ENCODE data around the gene CR1. TPM values are rescaled to one million over a fixed set of nuclear protein-coding genes. Genes with fewer than 3 reads are reported as not detected.
A peak's percentile ranks its signal among the peaks of the same experiment; 100 is the strongest.
"Not testable (repeated sequence)": the region's sequence is repeated elsewhere in the genome, so short reads cannot be mapped to it uniquely, and the experiment has no call there.

Gene CR1
- total RNA-seq: 1 to 10 TPM in 1 of 2 donors, under 1 TPM in 1; 0.76 to 2.7 TPM
- long read RNA-seq: 0 reads

DNA sequence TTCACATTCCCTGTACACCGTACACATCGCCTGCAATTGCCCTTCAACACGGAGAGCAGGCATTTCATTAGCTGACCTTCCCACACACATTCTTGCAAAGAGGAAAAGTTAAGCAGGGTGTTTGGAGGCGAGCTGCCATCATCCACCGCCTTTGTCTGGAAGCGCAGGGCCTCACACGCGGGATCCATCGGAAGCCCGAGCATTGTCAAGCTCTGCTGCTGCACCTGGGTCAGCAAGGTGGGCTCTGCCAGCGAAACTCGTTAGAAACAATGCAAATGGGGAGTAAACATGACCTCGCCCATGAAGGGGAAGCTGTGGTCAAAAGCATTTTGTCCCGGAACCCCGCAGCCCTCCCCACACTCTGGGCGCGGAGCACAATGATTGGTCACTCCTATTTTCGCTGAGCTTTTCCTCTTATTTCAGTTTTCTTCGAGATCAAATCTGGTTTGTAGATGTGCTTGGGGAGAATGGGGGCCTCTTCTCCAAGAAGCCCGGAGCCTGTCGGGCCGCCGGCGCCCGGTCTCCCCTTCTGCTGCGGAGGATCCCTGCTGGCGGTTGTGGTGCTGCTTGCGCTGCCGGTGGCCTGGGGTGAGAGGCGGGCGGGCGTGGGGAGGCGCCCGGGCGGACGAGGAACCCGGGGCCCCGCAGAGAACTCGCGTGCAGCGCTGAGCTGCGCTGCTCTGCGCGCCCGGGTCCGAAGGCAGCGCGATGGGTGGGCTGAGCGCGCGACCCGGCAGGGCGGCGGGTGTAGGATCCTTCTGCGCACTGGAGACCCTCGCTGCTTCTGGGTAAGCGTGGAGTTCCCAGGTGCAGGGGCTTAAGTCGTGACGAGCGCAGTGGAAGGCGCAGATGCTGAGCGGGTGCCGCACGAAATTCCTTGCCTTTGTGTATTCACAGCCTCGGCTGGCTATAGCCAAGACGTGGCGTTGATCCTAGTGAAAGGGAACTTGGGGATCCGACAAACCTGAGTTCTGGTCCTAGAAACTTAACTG lies at the start of gene CR1:
Gene CR1 (plus strand): TSS at position 357 of the 992 bp plus-strand sequence. CDS start 111 bp downstream, at position 468.
- DNase-seq: peak in 1 of 2 donors; percentile 37
- ATAC-seq: peak; percentile 39
- intact Hi-C loops (cut with DNase I, micrococcal nuclease): no loop called here

DNA sequence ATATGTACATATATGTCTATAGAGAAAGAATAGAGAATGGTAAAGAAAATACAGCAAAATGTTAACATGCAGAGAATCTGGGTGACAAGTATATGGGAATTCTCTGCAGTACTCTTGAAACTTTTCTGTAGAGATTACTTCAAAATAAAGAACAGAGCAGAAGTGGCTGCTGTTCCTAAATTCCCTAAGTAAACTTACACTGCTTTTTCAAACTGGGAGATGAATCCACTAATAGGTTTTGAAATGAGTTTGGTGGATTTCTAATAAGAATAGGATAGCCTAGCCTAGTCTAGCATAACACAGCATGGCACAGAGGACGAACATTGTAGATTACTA lies 42.3 kb upstream of the CR1 start:
- ATAC-seq: no peak
- no peak for DNase-seq
- intact Hi-C loops (cut with DNase I, micrococcal nuclease): no loop called here

DNA sequence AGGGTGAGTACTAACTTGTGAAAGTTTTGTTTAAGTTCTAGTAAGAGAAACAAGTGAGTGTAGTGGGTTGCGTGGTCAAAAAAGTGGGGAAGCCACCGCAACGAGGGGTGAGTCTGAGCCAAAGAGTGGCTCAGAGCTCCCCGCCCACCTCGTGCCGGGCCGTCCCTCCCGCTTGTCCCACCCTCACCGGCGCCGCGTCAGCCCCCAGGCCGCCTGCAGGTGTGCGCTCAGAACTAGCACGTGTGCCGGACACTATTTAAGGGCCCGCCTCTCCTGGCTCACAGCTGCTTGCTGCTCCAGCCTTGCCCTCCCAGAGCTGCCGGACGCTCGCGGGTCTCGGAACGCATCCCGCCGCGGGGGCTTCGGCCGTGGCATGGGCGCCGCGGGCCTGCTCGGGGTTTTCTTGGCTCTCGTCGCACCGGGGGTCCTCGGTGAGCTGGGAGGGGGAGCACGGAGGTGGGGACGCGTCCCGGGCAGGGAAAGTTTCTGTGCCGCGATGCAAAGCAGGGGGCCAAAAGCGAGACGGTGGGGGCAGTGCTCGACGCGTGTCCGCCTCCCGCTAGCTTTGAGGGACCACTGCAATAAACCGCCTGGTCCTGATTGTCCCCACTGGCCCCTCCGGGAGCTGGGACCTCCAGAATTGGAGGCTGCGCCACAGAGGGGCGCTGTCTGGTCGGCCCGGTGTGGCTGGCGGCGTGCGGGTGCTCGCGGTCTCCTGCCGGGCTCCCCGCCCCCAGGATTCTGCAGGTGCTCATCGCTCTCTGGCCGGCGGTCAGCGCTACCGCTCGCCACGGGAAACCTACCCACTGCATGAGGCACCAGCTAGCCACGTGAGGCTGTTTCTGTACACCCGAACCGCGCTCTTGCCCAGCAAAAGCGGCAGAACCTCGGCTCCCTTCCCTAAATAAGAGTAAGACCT lies 41.7 kb upstream of the CR1 start, which contains the start of gene CR2:
Gene CR2 (plus strand): TSS at position 283 of the 919 bp plus-strand sequence. CDS start 91 bp downstream, at position 374.
- DNase-seq: peak; percentile 58 to 71
- intact Hi-C loops (cut with DNase I, micrococcal nuclease): no loop called here
- peak; percentile 99 for ATAC-seq

DNA sequence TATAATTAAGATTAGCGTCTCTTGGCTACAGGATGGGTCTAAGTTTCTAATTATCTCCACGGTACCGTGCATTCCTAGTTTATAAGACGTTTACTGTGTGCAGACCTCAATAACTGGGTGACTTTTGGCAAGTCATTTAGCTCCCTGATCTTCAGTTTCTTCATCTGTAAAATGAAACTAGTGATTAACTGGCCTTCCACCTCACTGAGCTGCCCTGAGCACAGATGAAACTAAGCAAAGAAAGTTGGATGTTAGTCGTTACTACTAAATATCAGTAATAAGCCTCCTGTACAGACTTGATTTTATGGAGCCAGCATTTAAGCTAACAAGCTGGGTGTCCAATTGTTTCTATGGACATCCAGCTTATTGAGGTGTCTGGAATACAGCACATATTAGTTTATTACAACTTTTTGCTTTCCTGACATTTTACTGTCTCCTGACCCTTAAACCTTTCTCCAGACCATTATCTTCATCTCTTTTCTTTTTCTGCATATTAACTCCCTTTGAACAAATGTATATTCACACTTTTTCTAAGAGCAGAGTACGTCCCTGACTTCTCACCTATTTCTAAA lies 40.7 kb upstream of the CR1 start:
- ATAC-seq (no peak), DNase-seq (no peak)
- intact Hi-C loops (cut with DNase I, micrococcal nuclease): no loop called here

DNA sequence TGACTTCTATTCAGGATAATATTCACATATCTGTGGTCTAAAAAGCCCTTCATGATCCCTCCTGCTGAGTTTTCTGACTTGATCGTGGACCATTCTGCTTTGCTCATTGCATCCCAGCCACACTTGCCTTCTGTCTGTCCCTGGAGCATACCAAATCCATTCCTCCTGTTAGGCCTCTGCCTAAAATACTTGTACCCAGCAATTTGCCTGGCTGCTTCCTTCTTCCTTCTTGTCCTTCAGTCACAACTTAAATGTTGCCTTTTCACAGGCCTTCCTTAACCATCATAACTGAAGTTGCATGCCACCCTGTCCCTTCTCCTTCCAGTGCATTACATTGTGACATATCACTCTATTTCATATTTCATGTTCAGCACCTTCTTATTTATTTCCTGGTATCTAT lies 37.5 kb upstream of the CR1 start:
- DNase-seq: no peak
- intact Hi-C loops (cut with DNase I, micrococcal nuclease): no loop called here
- no peak for ATAC-seq

DNA sequence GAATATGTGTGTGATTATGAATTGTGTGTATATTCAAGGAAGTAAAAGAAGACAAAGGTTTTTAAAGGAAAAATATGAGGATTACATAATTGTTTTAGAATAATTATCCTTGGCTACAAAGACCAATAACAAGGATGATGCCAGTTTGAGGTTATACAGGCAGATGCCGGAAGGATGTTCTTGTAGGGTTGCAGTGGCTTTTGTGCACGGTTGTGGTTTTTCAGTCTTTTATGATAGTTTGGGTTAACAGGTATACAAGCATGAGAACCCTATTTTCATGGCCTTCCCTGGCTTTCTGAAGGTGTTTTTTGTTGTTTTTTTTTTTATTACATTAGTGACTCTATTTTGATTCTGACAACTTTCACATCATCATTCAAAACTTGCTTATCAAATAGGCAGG lies 36.9 kb upstream of the CR1 start:
- no peak for DNase-seq
- no peak for ATAC-seq
- intact Hi-C loops (cut with DNase I, micrococcal nuclease): no loop called here

DNA sequence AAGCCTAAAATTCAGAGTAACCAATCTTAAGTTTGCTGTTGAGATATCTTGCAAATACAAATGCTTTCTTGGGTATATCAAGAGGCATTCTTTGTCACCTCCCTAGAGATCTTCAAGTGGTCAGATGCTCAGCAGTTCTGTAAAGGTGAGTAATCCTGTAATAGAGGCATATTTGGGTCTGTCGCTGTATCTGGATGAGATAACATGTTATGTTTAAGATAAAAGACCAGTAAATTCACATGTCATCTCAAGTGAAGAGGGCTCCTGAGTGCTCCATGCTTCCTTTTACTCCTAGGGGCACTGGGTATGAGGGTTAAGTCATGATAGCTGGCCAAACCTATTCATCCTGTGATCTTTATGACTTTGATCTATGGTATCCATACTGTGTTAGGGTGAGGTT lies 34.3 kb upstream of the CR1 start:
- DNase-seq (no peak), ATAC-seq (no peak)
- intact Hi-C loops (cut with DNase I, micrococcal nuclease): no loop called here

DNA sequence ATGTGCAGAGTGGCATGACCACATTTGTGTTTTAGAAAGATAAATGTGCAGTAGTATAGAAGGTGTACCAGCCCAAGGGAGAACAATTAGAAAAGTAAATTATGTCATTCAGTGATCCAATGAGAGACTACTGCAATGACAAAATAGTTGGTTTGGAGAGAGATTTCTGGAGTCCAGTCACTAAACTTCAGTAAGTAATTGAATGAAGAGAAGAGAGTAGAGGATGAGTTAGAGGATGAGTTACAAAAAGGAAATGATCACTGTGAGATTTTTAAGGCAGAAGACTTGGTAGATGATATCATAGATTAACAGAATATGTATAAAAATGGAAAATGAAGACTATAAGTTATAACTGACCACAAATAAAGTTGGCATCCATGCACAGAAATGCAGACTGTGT lies 33.4 kb upstream of the CR1 start:
- no peak for DNase-seq
- intact Hi-C loops (cut with DNase I, micrococcal nuclease): no loop called here
- ATAC-seq: no peak

DNA sequence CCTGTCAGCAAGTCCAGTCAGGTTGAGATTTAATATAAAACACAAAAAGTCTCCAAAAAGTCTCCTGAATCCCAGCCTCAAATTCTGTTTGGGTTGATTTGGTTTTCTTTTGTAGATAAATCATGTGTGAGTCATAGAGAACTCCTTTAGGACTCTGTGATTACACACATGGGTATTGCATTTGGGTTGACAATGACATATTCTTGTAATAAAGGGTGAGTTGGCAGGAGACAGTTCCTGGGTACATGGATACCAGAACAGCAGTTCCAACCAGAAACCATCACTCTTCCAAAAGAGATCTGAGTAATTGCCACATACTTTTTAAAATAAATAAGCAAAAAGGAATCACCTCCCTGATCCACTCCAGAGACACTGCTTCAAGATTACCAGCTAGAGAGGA lies 32.9 kb upstream of the CR1 start:
- DNase-seq (no peak), ATAC-seq (no peak)
- intact Hi-C loops (cut with DNase I, micrococcal nuclease): no loop called here

DNA sequence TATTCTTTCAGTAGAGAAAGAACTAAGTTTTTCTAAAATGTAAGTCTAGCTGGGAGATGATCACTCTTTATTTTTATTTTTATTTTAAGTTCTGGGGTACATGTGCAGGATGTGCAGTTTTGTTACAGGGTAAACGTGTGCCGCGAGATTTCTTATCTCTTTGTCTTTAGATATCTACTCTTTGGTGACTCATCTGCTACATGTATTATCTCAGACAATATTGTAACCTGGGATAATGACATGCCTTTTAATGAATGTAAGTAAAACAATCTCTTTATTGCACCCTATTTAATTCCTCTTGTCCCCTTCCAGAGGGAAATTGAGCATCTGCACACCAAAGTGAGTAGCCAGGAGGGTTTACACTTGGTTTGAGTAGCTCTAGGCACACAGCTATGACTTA lies 32.4 kb upstream of the CR1 start:
- ATAC-seq: no peak
- intact Hi-C loops (cut with DNase I, micrococcal nuclease): no loop called here
- DNase-seq: no peak

DNA sequence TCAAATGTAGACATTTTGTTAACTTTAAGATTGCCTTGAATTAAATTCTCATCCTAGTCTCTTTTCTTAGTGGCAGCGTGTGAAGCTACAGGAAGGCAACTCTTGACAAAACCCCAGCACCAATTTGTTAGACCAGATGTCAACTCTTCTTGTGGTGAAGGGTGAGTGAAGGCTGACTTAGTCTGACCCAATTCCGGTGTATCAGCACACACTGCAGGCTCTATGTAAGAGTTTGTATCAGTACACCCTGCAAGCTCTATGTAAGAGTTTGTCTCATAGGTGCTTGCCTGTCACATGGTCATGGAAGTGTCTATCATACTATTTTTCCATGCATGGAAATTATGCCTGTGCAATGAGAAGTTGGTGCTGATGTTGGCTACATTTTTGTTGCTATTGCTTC lies 25.0 kb upstream of the CR1 start:
- ATAC-seq (no peak), DNase-seq (no peak)
- intact Hi-C loops (cut with DNase I, micrococcal nuclease): no loop called here

DNA sequence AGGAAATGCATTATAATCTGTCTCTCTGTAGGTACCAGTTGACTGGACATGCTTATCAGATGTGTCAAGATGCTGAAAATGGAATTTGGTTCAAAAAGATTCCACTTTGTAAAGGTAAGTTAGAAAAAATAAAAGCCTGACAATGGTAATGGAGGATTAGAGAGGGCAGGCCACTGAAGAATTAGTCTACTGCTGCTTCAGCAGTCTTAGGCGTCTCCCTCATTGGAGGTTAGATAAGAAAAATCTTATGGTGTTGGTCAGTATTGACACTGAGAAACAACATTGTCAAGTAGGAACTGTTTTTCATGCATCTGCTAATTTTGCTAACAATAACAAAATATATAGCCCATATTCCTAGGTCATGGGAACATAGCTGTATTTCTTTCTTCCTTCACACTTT lies 21.7 kb upstream of the CR1 start:
- intact Hi-C loops (cut with DNase I, micrococcal nuclease): no loop called here
- DNase-seq (no peak), ATAC-seq (no peak)

DNA sequence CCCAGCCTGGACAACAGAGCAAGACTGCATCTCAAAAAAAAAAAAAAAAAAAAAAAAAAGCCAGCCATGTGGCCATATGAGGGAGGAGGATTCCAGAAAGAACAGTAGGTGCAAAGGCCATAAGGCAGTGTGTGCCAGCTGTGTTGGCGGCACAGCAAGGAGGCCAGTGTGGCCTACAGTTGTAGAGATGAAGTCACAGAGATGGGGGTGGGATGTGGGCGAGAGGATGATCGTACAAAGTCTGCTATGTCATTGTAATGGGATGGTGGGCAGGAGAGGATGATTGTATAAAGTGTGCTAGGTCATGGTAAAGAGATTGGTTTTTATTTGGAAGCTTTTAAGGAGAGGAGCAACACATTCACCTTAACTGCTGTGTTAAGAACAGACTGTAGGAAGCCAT lies 9.8 kb upstream of the CR1 start:
- intact Hi-C loops (cut with DNase I, micrococcal nuclease): no loop called here
- no peak for DNase-seq
- ATAC-seq: no peak

DNA sequence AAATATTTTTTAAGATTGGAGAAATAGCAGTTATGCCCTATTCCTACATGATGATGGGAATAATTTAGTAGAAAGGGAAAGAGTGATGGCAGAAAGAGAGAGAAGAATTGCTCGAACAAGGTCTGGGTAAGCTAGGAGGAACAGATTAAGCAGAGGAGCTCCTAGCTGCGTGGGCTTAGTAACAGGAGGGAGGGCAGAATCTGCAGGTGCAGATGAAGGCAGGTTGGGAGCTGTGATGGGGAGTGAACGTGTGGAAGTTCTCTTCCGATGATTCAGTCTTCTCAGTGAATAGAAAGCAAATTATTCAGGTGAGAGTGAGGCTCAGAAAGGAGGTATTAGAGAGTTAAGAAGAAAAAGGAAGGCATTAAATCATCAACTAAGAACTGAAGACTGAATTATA lies 8.3 kb upstream of the CR1 start:
- DNase-seq: no peak
- intact Hi-C loops (cut with DNase I, micrococcal nuclease): no loop called here
- no peak for ATAC-seq

DNA sequence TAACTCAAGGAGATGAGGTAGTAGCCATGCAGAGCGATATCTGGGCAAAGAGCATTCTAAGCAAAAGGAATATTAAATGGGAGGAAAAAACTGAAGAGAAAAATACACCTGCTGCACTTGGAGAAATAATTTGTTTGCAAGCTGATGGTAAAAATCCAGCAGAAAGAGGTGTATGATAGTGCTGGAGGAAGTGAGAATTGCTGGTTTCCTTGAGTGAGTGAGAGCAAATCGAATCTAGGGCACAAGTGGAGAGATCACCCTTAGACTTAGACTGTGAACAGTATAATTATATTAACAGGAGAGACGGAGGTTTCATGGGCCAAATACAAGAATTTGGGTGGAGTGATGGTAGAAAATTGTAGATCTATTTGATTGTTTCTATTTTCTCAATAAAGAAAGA lies 2.7 kb upstream of the CR1 start:
- DNase-seq (no peak), ATAC-seq (no peak)
- intact Hi-C loops (cut with DNase I, micrococcal nuclease): no loop called here

DNA sequence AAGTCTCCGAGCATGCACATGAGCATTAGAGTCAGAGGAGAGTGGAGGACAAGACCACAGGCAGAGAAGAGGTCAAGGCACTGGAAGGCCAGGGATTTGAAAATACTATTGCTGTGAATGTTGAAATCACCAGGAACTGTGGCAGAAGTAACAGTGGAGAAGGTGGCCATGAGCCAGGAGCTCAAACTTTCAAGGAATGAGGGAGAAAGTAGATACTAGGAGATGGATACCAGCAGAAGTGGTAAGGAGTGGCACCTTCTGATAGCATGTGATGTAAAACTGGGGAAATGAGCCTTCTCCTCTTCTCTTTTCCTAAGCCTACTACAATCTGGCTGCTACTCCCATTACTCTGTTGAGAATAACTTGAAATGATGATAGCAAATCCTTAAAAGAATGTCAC lies 1.8 kb upstream of the CR1 start:
- ATAC-seq (no peak), DNase-seq (no peak)
- intact Hi-C loops (cut with DNase I, micrococcal nuclease): no loop called here

DNA sequence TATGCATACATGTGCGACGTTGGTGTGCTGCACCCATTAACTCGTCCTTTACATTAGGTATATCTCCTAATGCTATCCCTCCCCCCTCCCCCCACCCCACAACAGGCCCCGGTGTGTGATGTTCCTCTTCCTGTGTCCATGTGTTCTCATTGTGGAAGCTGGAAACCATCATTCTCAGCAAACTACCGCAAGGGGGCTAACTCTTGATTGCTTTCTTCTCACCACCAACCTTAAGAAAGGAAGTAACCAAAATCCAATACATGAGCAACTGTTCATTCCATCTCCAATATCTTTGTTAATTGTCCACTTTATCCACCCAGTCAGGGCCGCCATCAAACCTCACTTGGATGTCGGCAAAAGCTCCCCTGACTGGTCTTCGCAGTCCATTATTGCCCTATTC lies 676 bp upstream of the CR1 start:
- DNase-seq; intact Hi-C loops (cut with DNase I, micrococcal nuclease); ATAC-seq: not testable (repeated sequence)

DNA sequence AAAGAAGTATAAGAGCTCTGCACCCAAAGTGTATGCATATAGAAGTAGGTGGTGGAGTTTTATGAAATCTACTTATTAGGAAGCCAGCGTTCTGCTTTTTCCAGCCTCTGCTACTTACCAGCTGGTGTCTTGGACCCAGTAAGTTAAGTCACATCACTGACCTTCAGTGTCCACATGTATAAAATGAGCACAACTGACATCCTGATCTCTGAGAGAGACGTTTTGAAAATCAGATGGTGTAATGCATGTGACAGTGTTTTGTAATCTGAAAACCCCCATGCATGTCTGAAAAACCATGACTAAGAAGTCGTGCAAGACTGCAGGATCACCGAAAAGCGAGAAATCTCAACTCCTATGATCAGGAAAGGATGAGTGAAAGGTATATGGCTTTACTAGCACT lies 2.0 kb downstream of the CR1 start:
- no peak for ATAC-seq
- intact Hi-C loops (cut with DNase I, micrococcal nuclease): no loop called here
- no peak for DNase-seq

DNA sequence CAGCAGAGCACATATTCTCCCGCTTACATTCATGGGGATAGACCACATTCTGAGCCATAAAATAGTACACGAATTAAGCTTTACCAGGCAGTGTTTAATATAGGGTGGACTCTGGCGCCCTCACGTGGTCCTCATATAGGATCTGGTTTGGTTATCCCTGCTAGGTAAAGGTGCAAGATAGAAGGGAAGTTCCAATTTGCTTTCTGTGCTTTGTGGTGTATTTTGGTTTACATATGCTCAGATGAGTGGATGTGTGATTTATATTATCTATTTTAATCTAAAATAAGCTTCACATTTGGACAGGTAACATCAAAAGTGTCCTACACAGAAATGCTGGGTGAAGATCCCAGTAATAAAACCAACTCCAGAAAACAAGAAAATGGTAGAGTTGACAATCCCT lies 3.6 kb downstream of the CR1 start:
- intact Hi-C loops (cut with DNase I, micrococcal nuclease): no loop called here
- DNase-seq (peak; percentile 30 to 86), ATAC-seq (peak; percentile 94)
